Motor neuron (in vitro differentiated cells): ENCODE data around the gene SULT1B1. TPM values are rescaled to one million over a fixed set of nuclear protein-coding genes. Genes with fewer than 3 reads are reported as not detected.
A peak's percentile ranks its signal among the peaks of the same experiment; 100 is the strongest.

Source experiments
- ATAC-seq, 8 experiments: fragments of 200-7000 bp; cut with Tn5 transposase; replicated peaks in 6 of 8; 2 replicates each; pipeline ENCODE4 v1.8.0; 2021; ENCODE audit warnings: mild to moderate bottlenecking in 8 of 8, moderate library complexity in 8 of 8
- H3K27ac ChIP-seq, 2 donors: fragments of 250-450 bp; sonication (Bioruptor Pico); 2 replicates each; pipeline ENCODE4 v1.9.0; 2021; ENCODE audit warnings: antibody characterized with exemption in 2 of 2, mild to moderate bottlenecking in 2 of 2, moderate library complexity in 1 of 2
- H3K4me1 ChIP-seq, 2 donors: fragments of 250-450 bp; sonication (Bioruptor Pico); replicated peaks in 1 of 2; 2 replicates each; pipeline ENCODE4 v1.6.1; 2021; ENCODE audit warnings: antibody characterized with exemption in 2 of 2, mild to moderate bottlenecking in 2 of 2, moderate library complexity in 1 of 2
- H3K4me3 ChIP-seq, 5 donors: fragments of 250-450 bp; sonication (Bioruptor Pico); 2 replicates each; pipeline ENCODE4 v1.9.0; 2021; ENCODE audit warnings: antibody characterized with exemption in 5 of 5, mild to moderate bottlenecking in 5 of 5, moderate library complexity in 4 of 5
- WGBS, 10 experiments: fragments of 450-650 bp; shearing (Covaris generic); methylation state at CpG; one replicate each; pipeline ENCODE4 v1.0.0; 2022; 5-methylcytosine and 5-hydroxymethylcytosine counted together
- in situ Hi-C, 9 experiments: fragments of 400-800 bp; cut with MboI; loops; one replicate each; pipeline ENCODE4 v1.15.0; 2021; ENCODE audit warnings: low sequenced_read_pairs in 9 of 9, low pct_unique_long_range_greater_than_20kb in 2 of 9; ENCODE audit not compliant: unreplicated experiment in 9 of 9
- total RNA-seq, 8 experiments: library from RNA; unstranded; fragments of 300-600 nt; gene quantifications; 2 replicates each; pipeline versions ENCODE4 v1.2.3 to v1.2.4, GENCODE V29; 2022

Gene SULT1B1
- total RNA-seq, 8 experiments from 2014 or later: under 0.01 to 1.6 (median 0.19) TPM; not detected in 1

DNA sequence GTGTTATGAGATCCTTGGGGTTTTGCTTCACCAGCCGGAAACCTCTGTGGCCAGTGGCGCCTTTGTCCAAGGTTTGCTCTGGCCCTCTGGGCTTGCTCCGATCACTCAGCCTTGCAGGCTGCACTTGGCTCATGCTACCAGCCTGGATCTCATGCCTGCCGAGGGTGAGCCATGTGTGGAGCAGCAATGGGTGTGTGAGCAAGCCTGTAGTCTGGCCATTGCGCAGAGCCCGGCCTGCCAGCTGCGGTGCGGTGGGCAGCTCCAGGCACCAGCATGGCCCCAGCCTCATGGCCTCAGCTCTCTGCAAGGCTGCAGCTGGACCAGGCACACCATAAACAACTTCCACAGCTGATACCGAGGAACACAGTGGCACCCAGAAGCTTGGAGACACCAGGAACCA, 17.8 kb downstream of the SULT1B1 start:
- no peaks in the 10 kb centered on the region for H3K4me1 ChIP-seq
- ATAC-seq: no peak
- in situ Hi-C loops: no loop called here
- 0 to 100% (median 93%) methylated on average over 1 to 7 of the region's 9 CpGs; no CpG with 5 or more reads in 3 of the 10 experiments for WGBS, 10 experiments
- H3K4me3 ChIP-seq: no peak overlapping the region
- no peak overlapping the region for H3K27ac ChIP-seq

DNA sequence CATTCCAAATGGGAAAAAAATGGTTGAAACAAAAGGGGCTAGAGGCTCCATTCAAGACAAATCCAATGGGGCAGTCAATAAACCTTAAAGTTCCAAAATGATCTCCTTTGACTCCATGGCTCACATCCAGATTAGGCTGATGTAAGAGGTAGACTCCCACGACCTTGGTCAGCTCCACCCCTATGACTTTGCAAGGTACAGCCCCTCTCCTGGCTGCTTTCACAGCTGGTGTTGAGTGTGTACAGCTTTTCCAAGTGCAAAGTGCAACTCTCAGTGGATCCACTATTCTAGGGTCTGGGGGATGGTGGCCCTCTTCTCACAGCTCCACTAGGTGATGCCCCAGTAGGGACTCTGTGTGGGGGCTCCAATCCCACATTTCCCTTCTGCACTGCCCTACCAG, 21.5 kb downstream of the SULT1B1 start:
- H3K4me3 ChIP-seq: no peak overlapping the region
- ATAC-seq: no peak
- no peaks in the 10 kb centered on the region for H3K4me1 ChIP-seq
- no peak overlapping the region for H3K27ac ChIP-seq
- in situ Hi-C loops: no loop called here
- 0 to 20% methylated on average over 1 of the region's 1 CpG; no CpG with 5 or more reads in 8 of the 10 experiments for WGBS, 10 experiments

DNA sequence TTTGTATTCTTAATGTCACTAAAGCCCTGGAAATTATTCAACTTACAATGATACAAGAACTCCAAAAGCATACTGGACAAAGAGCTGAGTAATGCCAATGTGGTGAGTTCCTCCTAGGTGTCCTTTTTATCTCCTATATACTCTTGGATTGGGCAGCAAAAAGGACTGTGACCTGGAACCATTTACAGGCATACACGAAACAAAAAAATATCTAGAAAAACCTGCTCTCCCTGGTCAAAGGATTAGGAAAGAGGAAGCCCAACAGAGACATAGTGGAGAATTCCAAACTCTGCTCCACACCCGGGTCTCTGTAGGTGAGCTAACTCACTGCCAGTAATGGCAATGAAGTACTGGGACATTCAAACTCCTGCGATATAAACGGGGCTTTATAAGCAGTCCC, 25.3 kb downstream of the SULT1B1 start:
- H3K27ac ChIP-seq: no peak overlapping the region
- in situ Hi-C loops: no loop called here
- 4 to 100% (median 82%) methylated on average over 1 to 4 of the region's 4 CpGs; no CpG with 5 or more reads in 1 of the 10 experiments for WGBS, 10 experiments
- ATAC-seq: no peak
- no peaks in the 10 kb centered on the region for H3K4me1 ChIP-seq
- no peak overlapping the region for H3K4me3 ChIP-seq

DNA sequence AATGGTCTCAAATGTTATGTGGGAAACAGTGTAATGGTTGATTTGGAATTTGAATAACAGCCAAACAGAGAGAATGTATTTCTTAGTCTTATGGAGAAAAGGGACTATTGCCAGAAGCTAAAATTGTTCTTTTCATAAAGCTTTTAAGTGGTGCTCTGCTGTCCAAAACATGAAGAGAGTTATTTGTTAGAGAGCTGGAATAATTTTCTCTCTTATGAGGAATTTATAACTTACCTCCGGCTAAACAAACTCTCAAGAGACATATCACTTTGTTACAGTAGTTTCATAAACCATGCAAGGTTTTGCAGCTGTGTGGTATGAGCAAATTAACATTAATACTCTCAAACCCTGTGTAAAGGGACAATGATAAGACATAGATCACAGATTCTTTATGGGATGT, 28.6 kb downstream of the SULT1B1 start:
- WGBS, 10 experiments: 11 to 88% (median 60%) methylated on average over 1 of the region's 1 CpG; no CpG with 5 or more reads in 3 of the 10 experiments
- H3K4me1 ChIP-seq: no peaks in the 10 kb centered on the region
- H3K4me3 ChIP-seq: no peak overlapping the region
- in situ Hi-C loops: no loop called here
- ATAC-seq: peak in 3 of 8 experiments; percentile 17 to 81 (median 75)
- no peak overlapping the region for H3K27ac ChIP-seq

DNA sequence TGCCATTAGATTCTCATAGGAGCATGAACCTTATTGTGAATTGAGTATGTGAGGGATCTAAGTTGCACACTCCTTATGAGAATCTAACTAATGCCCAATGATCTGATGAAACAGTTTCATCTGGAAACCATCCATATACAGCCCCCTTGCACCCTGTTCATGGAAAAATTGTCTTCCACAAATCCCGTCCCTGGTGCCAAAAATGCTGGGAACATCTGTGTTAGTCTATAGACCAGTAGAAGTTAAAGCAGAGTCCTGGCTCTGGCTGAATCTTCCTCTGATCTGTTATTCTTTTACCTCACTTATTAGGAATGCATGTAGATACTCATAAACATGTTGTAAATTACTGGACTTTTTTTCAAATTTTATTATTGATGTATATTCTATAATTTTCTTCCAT, 29.2 kb downstream of the SULT1B1 start:
- peak in 2 of 8 experiments; percentile 27 to 52 for ATAC-seq
- 17 to 89% (median 86%) methylated on average over 1 of the region's 1 CpG; no CpG with 5 or more reads in 7 of the 10 experiments for WGBS, 10 experiments
- H3K4me3 ChIP-seq: no peak overlapping the region

DNA sequence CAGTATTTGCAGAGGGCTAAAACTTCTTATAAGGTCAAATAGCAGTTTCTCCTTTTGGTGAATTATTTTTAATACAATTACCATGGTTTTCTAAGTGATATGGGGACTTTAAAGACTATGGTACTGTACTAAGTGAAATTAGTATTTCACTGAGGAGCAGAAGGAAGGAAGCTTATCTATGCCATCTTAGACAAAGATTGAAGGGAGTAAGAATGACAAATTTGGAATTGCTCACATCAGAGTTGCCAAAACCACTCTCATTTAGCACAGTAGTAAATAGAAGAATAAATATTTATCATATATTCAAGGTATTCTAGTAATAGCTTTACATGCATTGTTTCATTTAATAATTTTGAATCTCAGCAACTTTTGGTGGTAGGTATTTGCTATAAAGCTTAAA, 30.4 kb downstream of the SULT1B1 start:
- Histone ChIP-seq H3K4me3 (no peak overlapping the region), H3K4me1 (no peaks in the 10 kb centered on the region), H3K27ac (no peak overlapping the region)
- ATAC-seq: no peak
- in situ Hi-C loops: no loop called here

More for the DNA sequence above, 29.2 kb downstream of the SULT1B1 start:
- Histone ChIP-seq H3K27ac (no peak overlapping the region), H3K4me1 (no peaks in the 10 kb centered on the region)
- in situ Hi-C loops: no loop called here

DNA sequence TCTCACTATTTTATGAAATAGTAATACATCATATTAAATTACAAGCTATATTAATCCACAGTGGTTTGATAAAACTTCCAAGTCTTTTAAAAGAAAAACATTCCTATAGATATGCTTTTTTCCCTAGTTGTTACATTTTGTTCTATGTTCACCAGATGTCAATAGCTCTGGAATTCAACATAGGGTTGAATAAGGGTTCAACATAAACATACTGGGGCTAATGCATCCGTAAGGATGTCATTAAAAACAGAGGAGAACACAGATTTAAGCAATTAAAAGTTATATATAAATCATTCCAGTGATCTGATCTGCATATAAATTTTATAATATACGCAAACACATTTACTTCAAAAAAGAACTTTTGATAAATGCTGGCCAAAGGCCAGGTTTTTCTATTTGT, 32.5 kb downstream of the SULT1B1 start:
- peak in 1 of 8 experiments; percentile 29 for ATAC-seq
- WGBS, 10 experiments: 14 to 100% (median 64%) methylated on average over 1 to 2 of the region's 2 CpGs
- Histone ChIP-seq H3K27ac (no peak overlapping the region), H3K4me1 (no peaks in the 10 kb centered on the region), H3K4me3 (no peak overlapping the region)
- in situ Hi-C loops: no loop called here

DNA sequence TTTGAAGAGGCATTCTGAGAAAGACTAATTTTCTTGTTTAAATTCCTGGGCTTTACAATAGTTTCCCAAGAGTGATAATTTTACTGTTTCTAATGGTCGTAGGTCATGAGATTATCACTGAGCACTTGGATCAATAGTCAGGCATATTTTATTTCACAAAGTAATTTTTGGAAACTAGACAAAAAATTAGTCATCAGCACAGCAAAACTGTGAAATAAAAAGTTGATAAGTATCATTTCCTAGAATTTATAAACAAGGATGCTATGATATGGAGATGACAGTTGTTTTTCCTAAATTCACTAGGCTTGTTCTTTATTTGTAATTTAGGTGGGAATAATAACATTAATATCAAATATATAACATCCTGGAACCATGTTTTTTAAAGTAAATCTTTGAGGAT, 33.0 kb downstream of the SULT1B1 start:
- ATAC-seq: no peak
- Histone ChIP-seq H3K4me3 (no peak overlapping the region), H3K27ac (no peak overlapping the region), H3K4me1 (no peaks in the 10 kb centered on the region)
- in situ Hi-C loops: no loop called here
- 0 to 100% (median 73%) methylated on average over 1 of the region's 1 CpG for WGBS, 10 experiments

DNA sequence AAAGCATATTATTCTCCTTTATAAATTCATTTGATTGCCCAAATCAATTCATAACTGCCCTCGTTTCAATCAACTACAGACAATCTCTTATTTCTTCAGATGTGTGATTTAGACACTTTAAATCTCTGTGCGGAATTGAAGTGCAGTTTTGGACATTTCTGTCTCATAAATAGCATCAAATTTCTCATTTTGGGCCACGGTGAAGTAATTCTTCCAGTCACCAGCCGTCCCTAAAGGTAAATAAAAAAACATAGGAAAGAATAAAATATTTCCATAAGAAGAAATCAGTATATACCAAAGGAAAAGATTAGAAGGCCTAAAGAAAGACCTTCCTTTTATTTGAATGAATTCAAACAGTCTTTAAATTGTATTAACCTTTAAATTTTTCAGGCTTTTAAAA, 33.4 kb downstream of the SULT1B1 start:
- in situ Hi-C loops: no loop called here
- no peak for ATAC-seq
- Histone ChIP-seq H3K4me3 (no peak overlapping the region), H3K4me1 (no peaks in the 10 kb centered on the region), H3K27ac (no peak overlapping the region)
- WGBS, 10 experiments: 14 to 80% (median 61%) methylated on average over 2 to 4 of the region's 4 CpGs

DNA sequence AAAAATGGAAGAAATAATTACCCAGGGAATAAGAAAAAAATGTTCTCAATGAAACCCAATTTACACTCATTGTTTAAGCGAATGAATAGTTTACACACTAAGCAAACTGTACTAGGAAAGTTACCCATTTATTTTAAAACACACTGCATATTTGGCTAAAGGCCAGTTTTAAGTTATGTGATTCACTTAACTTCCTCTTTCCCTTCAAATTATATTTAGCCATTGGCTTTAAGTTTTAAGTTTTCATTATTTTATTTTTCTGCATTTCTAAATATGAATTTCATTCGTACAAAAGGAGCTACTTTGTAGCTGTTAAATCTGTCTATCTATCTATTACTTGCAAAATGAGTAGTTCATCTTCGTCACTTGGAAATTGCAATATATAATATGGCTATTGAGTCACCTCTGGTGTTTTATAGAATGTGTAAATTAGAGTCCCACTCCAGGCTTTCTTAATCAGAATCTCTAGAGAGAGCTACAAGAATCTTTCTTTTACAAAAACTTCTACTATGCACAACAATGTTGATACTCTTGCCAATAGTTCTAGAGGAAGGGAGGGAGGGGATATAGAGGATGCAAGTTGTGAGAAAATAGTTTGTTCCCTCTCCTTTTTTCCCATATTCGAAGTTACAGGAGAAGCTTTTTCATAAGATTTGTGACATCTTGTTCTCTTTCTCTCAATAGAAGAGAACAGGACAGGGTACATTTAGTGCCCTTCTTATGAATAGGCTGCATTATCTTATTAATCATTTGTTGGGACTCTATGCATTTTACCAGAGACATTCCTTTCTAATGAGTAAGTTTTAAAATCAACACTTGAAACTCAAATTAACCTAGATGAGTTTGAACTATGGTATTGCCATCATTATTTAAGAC, 41.8 kb downstream of the SULT1B1 start:
- H3K4me3 ChIP-seq: no peak overlapping the region
- in situ Hi-C loops: no loop called here
- WGBS, 10 experiments: 8 to 100% (median 43%) methylated on average over 2 to 4 of the region's 4 CpGs
- H3K27ac ChIP-seq: no peak overlapping the region
- ATAC-seq: peak in 1 of 8 experiments; percentile 42
- H3K4me1 ChIP-seq: no peaks in the 10 kb centered on the region

DNA sequence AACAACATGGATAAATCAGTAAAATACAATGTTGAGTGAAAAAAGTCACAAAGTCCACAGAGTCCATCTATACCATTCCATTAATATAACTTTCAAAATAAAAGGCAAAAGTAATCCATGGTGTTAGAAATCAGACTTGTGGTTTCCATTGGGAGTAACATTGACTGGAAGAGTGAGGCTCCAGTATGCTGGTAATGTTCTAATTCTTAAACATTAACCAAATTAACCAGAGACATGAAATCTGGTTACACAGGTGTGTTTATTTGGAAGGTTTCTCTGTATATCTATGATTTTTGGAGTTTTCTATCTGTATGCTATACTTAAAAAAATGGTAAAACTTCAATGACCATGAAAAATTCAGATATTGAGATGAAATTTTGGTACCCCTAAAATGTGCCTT, 42.6 kb downstream of the SULT1B1 start:
- Histone ChIP-seq H3K4me1 (no peaks in the 10 kb centered on the region), H3K27ac (no peak overlapping the region), H3K4me3 (no peak overlapping the region)
- no peak for ATAC-seq
- in situ Hi-C loops: no loop called here

DNA sequence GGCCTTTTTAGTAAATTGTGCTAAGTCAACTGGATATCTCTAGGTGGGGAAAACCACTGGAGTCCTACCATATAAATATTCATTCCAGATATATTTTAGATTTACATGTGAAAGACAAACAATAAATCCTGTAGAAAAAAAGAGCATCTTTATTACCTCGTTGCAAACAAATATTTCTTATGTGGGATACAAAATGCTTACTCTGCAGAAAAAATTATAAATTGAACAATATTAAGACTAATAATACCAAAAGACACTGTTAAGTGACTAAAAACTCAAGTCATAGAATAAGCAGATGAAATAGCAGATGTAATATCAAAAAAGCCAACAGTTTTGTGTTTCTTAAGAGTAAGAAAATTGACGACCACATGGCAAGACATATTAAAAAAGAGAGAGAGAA, 43.8 kb downstream of the SULT1B1 start:
- H3K4me1 ChIP-seq: no peaks in the 10 kb centered on the region
- in situ Hi-C loops: no loop called here

DNA sequence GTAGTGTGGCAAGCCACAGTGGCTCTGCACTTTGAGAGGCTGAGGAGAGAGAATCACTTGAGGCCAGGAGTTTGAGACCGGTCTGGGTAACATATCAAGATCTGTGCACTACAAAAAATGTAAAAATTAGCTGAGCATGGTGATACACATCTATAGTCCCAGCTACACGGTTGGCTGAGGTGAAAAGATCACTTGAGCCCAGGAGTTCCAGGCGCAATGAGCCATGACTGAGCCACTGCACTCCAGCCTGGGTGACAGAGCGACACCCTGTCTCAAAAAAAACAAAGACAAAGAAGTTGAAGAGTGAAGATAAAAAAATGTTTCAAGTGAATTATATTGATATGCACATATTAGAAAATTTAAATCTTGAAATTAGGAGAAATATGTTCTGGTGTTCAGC, 46.3 kb downstream of the SULT1B1 start:
- in situ Hi-C loops: no loop called here
- Histone ChIP-seq H3K27ac (no peak overlapping the region), H3K4me1 (no peaks in the 10 kb centered on the region), H3K4me3 (no peak overlapping the region)
- no peak for ATAC-seq
- WGBS, 10 experiments: 16 to 85% (median 64%) methylated on average over 2 to 3 of the region's 4 CpGs; no CpG with 5 or more reads in 2 of the 10 experiments

More for the DNA sequence above, 43.8 kb downstream of the SULT1B1 start:
- Histone ChIP-seq H3K27ac (no peak overlapping the region), H3K4me3 (no peak overlapping the region)
- no peak for ATAC-seq
- 17 to 100% (median 78%) methylated on average over 1 to 2 of the region's 2 CpGs for WGBS, 10 experiments

DNA sequence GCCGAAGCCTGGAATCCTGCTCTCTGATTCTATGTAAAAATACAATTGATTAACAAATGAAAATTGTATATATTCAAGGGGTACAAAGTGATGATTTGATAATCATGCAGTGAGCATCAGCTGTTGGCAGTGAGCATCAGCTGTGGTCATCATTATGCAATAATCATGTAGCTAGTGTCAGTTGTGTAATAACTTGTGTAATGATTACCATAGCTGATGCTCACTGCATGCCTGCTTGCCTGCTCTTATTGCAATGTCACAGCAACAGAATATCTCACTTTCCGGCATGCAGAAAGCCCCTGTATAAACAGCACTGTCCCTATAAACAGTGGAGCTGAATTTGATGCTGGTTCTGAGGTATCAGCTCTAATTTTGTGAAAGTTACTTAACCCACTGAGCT, 46.8 kb downstream of the SULT1B1 start:
- Histone ChIP-seq H3K4me1 (no peaks in the 10 kb centered on the region), H3K27ac (no peak overlapping the region), H3K4me3 (no peak overlapping the region)
- peak in 6 of 8 experiments; percentile 24 to 88 (median 60) for ATAC-seq
- WGBS, 10 experiments: 7 to 100% (median 71%) methylated on average over 1 to 2 of the region's 2 CpGs; no CpG with 5 or more reads in 1 of the 10 experiments
- in situ Hi-C loops: no loop called here
